GM19397 (cell line): ENCODE measurements around the gene RHBG.

Experiments
- ATAC-seq: cut with Tn5 transposase; IDR thresholded peaks from one replicate; pipeline ENCODE4 v1.9.1; 2021; ENCODE audit warnings: mild to moderate bottlenecking, moderate library complexity; ENCODE audit not compliant: unreplicated experiment

Gene RHBG

DNA sequence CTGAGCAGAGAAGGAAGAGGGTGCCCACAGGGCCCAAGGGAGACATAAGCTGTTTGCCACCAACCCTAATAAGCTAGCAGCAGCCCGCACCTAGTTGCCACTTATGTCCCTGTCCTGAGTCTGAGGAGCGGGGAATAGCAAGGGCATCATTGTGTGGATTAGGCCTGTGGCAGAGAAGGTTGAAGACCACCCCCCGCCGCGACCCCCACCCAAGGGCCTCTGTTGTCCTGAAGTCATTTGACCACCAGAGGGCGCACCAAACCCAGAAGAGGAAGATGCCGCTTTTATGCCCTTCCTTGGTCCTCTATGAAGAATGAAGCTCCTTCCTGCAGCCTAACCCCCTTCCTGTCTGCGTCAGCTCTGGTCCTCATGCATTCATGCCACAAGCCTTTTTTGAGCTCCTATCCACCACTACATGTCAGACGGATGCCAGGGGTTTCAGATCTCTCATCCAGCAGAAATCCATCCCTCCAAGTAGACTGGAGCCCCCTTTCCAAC, 16.6 kb downstream of the RHBG start:
- no peak for ATAC-seq

DNA sequence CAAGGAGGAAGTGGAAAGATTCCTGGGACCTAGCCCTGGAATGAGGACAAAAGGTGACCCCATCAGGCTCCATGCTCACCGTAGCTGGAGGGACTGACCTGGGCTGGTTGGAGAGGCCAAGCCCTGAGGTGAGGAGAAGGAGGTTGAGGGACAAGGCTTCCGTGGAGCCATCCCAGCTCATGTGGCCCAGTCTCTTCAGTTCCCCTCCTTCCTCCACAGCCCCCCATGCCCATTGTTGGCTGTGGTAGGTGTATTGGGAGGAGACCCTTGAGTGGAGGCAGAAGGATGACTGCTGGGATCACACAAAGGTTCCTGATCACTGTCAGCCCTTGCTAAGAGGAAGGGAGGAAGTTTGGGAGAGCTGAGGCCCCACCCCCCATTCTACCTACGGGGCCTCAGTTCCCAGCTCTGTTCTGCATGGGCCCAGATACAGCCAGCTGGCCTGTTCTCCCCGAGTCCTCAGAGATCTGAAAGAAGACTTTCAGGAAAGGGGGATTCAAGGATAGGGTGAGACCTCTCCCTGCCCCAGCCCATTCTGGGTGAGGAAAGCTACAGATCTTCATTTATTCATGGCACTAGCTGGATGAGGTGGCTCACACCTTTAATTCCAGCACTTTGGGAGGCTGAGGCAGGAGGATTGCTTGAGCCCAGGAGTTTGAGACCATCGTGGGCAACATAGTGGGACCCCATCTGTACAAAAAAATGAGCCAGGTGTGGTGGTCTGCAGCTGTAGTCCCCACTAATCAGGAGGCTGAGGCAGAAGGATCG, 17.3 kb downstream of the RHBG start:
- no peak for ATAC-seq

DNA sequence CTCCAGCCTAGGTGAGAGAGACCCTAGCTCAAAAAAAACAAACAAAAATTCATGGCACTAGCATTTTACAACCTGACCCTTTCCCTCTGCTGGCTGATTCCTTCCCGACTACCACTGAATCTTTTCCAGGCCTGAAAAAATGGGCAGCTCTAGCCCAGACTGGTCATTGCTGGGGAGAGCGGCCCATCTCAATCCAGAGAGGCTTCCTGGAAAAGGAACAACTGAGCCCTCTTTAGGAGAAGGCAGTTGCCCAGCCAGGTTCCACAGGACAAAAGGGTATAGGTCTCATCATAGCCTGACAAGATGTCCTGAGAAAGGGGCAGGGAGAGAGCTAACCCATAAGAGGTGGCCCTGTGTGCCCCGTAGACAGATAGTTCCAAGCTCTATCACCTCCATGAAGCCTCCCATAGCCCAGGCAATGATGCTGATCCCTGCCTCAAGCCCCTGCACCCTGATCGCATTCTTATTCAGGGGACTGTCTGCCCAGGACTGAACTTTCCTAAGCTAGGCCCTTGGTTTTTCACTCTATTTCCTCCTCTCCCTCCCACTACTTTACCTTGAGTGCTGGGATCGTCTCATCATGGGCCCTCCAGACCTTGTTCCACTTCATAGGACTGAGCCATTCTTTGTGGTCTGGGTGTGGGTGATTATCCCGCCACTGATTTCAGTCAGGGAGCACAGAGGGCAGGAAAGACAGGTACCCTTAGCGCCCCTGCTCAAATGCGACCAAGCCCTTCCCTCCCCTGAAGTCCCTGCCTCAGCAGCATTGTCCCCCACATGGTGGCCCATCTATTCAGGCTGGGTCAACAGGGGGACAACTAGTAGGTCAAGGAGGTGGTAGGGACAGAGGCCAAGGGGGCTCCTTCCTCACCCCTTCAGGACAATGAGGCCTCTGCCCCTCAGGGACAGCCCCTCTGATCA, 18.2 kb downstream of the RHBG start:
- no peak for ATAC-seq

DNA sequence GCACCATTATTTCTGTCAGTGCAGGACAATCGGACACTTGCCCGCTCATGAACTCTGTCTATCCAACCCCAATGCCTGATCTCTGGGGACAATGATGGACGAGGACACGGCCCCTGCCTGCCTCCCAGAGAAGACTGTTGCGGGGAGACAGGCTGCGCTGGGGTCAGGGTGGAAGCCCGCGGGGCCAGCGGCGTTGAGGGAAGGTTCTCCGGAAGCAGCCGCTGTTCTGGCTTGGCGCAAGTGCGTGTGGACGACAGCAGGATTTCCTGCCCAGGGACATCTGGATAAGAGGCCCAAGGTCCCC, 18.8 kb downstream of the RHBG start:
- no peak for ATAC-seq

DNA sequence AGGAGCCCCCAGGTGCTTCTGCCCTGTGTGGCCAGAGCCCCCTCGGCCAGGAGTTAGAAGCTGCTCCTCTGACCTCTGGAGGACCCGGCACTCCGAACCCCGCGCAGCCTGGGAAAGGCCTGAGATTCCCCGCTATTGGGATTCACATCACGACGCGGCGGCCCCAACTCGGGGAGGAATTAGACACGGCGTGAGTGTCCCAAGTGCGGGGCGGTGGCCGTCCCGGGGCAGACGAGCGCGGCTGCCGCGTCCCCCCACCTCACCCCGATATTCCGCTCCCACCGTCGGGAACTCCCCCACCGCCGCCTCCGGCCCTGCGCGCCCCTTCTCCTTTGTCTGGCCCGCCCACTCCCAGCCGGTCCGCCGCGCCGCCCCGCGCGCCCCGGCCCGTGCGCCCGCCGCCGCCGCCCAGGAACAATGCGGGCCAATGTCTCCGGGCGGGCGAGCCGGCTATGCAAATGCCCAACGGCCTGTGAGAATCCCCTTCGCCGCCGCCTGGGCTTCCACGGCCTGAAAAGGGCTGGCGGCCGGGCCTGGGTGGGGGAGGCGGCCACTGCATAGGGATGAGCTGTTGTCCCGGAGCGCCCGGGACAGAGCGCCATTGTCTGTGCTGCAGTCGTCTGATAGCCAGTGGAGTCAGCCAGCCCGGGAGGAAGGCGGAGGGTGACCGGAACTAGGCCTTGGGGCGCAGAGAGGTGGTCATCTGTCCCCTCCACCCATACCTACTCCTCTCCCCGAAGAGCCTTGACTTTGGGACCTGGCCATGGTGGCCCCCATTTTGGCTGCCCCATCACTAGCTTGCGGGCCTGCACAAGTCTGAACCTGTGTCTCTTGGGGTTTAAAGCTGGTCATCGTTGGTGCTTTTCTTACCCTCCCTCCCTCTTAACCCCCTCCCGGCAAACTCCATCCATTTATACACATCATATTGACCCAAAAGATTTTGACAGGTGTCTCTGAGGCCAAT, 19.4 kb downstream of the RHBG start:
- ATAC-seq: no peak

DNA sequence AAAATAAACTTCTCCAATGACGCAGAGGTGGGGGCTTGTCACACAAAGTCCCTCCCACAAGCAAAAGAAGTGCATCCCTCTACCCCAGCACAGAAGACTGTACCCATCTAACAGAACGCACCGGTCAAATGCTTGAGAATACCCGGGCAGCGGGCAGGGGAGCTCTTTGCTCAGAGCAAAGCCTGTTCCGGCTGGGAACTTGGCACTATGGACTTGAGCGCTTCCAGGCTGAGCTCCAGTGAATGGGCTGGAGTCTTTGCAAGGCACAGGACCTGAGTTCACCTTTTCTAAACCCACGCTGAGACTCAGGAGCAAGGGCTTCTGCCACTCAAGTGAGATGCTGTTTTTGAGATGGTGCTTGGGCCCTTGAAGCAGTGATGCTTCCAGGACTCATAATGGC, 20.3 kb downstream of the RHBG start:
- ATAC-seq: no peak

DNA sequence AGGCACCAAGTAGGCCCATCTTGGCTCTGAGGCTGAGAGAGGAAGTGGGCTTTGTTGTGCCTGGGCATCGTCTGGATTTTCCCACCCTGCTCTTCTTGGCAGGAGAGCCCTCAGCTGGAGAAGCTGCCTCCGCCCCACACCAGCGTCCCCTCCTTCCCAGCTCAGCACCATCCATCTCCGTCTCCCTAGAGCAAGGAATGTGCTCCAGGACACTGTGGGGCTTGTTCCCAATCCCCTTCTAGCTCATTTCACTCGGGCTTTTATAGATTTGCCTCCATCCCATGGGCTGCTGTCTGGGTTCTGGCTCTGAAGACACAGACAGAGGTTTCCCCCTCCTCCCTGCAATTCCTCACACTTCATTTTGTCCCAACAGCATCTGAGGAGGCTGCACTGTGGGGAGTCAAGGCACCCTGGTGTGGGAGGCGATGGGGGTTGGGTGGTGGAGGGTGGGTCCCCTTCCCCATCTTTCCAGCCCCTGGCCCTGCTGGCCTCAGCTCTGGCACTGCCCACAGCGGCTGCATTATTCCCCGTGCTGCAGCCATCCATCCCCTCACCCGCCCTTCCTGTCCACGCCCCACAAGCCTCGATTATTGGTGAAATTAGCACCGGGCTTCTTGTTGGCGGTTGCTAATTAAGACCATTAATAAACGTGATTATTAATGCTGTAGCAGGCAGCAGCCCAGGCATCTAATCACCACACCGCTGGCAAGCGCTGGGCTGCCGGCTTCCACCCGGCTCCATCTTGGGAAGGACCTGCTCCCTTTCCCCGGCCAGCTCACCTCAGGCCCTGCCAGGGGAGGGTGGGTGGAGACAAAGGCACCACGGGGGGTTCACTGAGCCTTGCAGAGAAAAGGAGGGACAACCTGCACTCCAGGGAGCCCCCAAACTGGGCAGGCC, 21.7 kb downstream of the RHBG start:
- ATAC-seq: no peak

DNA sequence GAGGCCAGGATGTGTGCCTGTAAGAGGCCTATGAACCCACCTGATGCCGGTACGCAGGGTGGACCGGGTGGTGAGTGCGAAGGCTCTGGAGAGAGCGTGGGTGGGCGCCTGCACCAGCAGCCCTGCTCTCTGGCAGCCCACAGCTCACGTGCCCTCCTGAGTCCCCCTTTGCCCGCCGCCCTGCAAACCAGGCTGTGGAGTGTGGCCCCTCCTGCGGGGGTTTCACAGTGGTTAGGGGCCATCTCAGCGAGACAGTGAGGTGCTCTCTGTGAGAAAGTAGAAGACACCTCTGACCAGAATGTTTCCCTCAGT, 22.3 kb downstream of the RHBG start:
- no peak for ATAC-seq

DNA sequence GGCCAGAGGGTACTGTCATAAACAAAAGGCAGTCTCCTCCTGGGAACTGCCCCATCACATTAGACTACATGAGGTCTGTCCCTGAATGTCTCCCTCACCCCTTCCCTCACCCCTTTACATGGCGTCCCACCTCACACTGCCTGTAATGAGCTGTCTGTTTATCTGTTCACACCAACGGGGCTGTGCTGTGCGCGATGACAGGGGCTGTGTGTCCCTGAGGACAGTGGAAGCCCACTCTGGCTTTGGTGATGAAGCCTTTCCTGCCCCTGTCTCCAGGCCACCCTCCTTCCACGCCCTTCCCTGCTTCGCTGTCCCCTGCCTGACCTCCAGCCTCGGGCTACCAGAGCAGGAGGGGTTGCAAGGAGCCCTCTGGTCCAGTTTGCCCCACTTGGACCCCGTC, 22.7 kb downstream of the RHBG start:
- ATAC-seq: no peak

- no peak for ATAC-seq
Measured at GRCh38 chr1:156392452-156392853, 23.4 kb downstream of the RHBG start.

DNA sequence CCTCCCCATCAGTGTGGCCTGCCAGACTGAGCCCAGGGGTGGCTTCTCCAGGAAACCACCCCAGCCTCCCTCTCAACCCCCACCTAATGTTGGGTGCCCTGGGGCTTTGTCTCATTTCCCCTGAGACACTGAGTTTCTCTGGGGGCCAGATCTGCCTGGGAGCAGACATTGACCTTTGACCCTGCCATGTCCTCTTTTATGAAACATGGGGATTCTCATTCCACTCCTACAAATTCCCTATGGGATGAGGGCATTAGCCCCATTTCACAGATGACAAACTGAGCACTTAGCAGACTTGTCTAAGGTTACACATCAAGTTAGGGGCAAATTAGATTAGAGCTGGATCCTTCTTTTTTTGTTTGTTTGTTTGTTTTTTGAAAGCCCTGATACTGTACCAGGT, 24.1 kb downstream of the RHBG start:
- no peak for ATAC-seq

GRCh38 chr1:156394082-156394481, 25.1 kb downstream of the RHBG start:
- ATAC-seq: no peak

- no peak for ATAC-seq
Measured at GRCh38 chr1:156394835-156395461, 25.9 kb downstream of the RHBG start.

GRCh38 chr1:156399355-156400125, 30.5 kb downstream of the RHBG start:
- ATAC-seq: no peak

DNA sequence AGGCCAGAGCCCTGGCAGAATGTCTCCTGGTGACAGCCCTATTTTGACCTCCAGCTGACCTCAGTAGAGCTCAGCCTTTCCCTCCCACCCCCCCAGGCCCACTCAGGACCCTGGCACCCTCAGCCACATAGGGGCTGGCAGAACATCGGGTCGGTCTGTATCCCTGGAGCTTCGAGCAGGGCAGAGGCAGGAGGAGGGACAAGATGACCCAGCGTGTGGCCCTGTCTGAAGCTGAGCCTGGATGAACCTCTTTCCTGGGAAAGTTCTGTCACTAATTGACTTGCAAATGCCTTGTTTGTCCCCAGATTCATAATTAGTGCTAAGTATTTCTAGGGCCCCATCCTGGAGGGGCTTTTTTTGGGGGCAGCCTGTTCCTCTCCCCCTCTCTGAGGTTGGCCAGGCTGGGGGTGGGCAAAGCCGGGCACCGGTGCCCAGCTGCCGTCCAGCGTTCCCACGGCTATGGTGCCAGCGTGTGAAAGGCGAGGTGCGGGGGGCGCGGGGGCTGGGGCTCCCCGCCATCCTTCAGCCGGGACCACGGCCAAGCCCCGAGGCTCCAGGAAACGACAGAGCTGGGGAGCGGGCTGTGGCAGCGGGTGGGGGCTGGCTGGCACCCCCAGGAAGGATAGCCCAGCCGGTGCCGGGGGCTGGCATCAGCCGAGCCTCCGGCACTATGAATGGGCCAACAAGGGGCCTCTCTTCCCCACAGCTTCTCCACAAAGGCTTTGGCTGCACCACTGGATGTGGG, 31.4 kb downstream of the RHBG start:
- no peak for ATAC-seq

DNA sequence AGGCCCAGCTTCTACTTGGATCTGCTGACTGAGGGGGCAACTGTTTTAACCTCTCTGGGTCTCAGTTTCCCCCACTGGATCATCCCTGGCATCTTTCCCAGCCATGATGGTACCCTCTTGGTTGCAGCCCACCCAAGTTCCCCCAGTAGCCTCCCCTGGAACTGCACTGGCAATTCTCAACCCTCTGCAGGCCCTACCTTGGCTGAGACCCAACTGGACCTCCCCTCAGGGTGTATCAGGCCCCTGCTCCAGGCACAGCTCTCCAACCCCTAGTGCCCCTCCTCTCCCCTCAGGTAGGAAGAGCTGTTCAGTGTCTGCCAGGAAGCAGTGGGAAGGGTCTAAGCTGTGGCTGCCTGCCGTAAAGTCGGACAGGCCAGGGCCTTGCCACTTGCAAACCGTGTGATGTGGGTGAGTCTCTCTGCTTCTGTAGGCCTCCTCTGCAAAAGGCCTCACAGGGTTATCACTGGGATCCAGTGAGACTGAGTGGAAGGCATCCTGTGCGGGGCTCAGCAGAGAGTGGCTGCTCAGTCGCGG, 32.1 kb downstream of the RHBG start:
- no peak for ATAC-seq

DNA sequence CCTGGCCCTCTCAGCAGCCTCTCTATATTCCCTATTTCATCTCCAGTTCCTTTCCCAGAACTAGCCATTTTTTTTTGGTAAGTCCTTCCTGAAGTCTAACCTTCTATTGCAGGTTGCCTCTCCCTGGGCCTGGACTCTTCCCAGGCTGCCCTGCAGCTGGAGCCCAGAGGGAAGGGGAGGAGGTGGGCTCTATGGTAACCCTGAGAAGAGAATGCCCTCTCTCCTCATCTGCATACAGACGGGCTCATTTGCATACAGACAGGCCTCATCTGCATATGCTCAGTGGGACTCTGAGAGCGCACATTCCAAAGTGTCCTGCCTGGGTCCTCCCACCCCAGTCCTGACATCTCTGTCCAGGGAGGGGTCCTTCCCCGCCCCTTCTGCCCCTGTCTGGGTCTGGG, 32.7 kb downstream of the RHBG start:
- no peak for ATAC-seq
